K562 (cell line): ENCODE data around the gene FAM50A. TPM values are rescaled to one million over a fixed set of nuclear protein-coding genes. Genes with fewer than 3 reads are reported as not detected.

Experiments used
- BDP1 ChIP-seq: IDR thresholded peaks from 3 replicates; pipeline ENCODE4 v1.6.1; 2011; ENCODE audit not compliant: insufficient read length, insufficient read depth
- CHCHD3 ChIP-seq: fragments of 250-450 bp; sonication (Bioruptor Pico); IDR thresholded peaks from 2 replicates; pipeline ENCODE4 v2.1.2; 2022; ENCODE audit warnings: mild to moderate bottlenecking
- DIDO1 ChIP-seq: fragments of 450-650 bp; IDR thresholded peaks from 2 replicates; pipeline ENCODE4 v1.6.1; 2016; ENCODE audit warnings: low read depth, missing biosample characterization, missing genetic modification characterization
- ID3 ChIP-seq, 2 experiments: fragments of 250-450 bp in 1 of 2; fragments of 450-650 bp in 1 of 2; sonication (Bioruptor Pico) in 1 of 2; IDR thresholded peaks; 2 replicates each; pipeline versions ENCODE4 v1.6.1 to v1.8.0; 2016 to 2021; ENCODE audit warnings: mild to moderate bottlenecking in 2 of 2, moderate library complexity in 2 of 2, missing compliant biosample characterization in 1 of 2, missing genetic modification characterization in 1 of 2
- KAT2B ChIP-seq: IDR thresholded peaks from one replicate; pipeline ENCODE4 v1.6.1; 2012; ENCODE audit warnings: low read depth, mild to moderate bottlenecking, control low read depth, inconsistent platforms, low read length, moderate library complexity
- MTF1 ChIP-seq: fragments of 250-450 bp; sonication (Bioruptor Pico); IDR thresholded peaks from 2 replicates; pipeline ENCODE4 v1.9.0; 2021; ENCODE audit warnings: moderate library complexity, mild to moderate bottlenecking, inconsistent platforms, borderline replicate concordance
- NBN ChIP-seq: fragments of 450-650 bp; IDR thresholded peaks from 2 replicates; pipeline ENCODE4 v1.6.1; 2016; ENCODE audit warnings: low read depth, mild to moderate bottlenecking
- POLR2G ChIP-seq: fragments of 200-400 bp; formaldehyde crosslinking; IDR thresholded peaks from 2 replicates; pipeline ENCODE4 v1.6.1; 2017; ENCODE audit warnings: low read depth, mild to moderate bottlenecking, antibody characterized with exemption, low read length, moderate library complexity
- POLR2H ChIP-seq: IDR thresholded peaks from 2 replicates; pipeline ENCODE4 v1.6.1; 2016; ENCODE audit warnings: missing genetic modification characterization, low read depth, mild to moderate bottlenecking, control low read depth, missing compliant biosample characterization, moderate library complexity
- RBM17 ChIP-seq: fragments of 200-400 bp; formaldehyde crosslinking; IDR thresholded peaks from 2 replicates; pipeline ENCODE4 v1.6.1; 2017; ENCODE audit warnings: low read depth, mild to moderate bottlenecking, low read length, borderline replicate concordance
- SMAD4 ChIP-seq: fragments of 250-450 bp; sonication (Bioruptor Pico); conservative IDR thresholded peaks from 2 replicates; pipeline ENCODE4 v1.8.0; 2021; ENCODE audit warnings: inconsistent platforms, mild to moderate bottlenecking, moderate library complexity
- SMARCE1 ChIP-seq: fragments of 450-650 bp; IDR thresholded peaks from 2 replicates; pipeline ENCODE4 v1.7.1; 2016; ENCODE audit warnings: mild to moderate bottlenecking
- SOX6 ChIP-seq: fragments of 450-650 bp; IDR thresholded peaks from 2 replicates; pipeline ENCODE4 v1.6.1; 2014; ENCODE audit warnings: mild to moderate bottlenecking
- SRSF7 ChIP-seq: fragments of 200-400 bp; formaldehyde crosslinking; optimal IDR thresholded peaks from 2 replicates; pipeline ENCODE3; 2017; ENCODE audit warnings: mild to moderate bottlenecking, low read depth, low read length
- SUPT5H ChIP-seq: fragments of 450-650 bp; IDR thresholded peaks from 2 replicates; pipeline ENCODE4 v1.6.1; 2016
- ZNF12 ChIP-seq: sonication (generic); formaldehyde crosslinking; IDR thresholded peaks from 2 replicates; pipeline ENCODE4 v1.4.0; 2020; ENCODE audit warnings: mild to moderate bottlenecking, missing genetic modification reagents
- ZNF184 ChIP-seq: sonication (generic); formaldehyde crosslinking; IDR thresholded peaks from 2 replicates; pipeline ENCODE4 v1.5.0; 2020; ENCODE audit warnings: missing genetic modification reagents
- ZNF699 ChIP-seq: fragments of 250-450 bp; sonication (Bioruptor Pico); IDR thresholded peaks from 2 replicates; pipeline ENCODE4 v1.8.0; 2021; ENCODE audit warnings: mild to moderate bottlenecking, moderate library complexity; ENCODE audit not compliant: insufficient replicate concordance
- ZNF77 ChIP-seq: fragments of 250-450 bp; sonication (Bioruptor Pico); IDR thresholded peaks from 2 replicates; pipeline ENCODE4 v1.5.0; 2020
- polyA plus RNA-seq, 8 experiments: library from polyadenylated mRNA; depleted of rRNA in 4 of 8; stranded (reverse) in 5 of 8; unstranded in 3 of 8; fragments of >200 nt; fragmentation: Nextera tagmentation in 2 of 8; fragmentation: Illumina TruSeq in 1 of 8; extraction: Ambion mirVana in 2 of 8; extraction: Trizol in 1 of 8; gene quantifications; 2 replicates each; pipeline versions ENCODE4 v1.2.1 to v1.2.3, GENCODE V29; 2011 to 2014; ENCODE audit warnings: inconsistent platforms in 1 of 8, missing spikeins in 1 of 8
- total RNA-seq, 7 experiments: library from RNA; depleted of rRNA in 6 of 7; stranded (reverse); fragments of >200 nt in 6 of 7; fragmentation: Illumina TruSeq in 2 of 7; extraction: Trizol in 2 of 7; gene quantifications; 2 replicates each; pipeline versions ENCODE4 v1.2.1 to v1.2.3, GENCODE V29; 2011 to 2021; ENCODE audit warnings: low replicate concordance in 1 of 7
- TF ChIP-seq, protein P1 (sequence below), 2 experiments: fragments of 450-650 bp; IDR thresholded peaks; 2 replicates each; pipeline ENCODE4 v1.6.1; 2016; ENCODE audit warnings: mild to moderate bottlenecking in 2 of 2, borderline replicate concordance in 1 of 2, low read depth in 1 of 2, moderate library complexity in 1 of 2

FAM50A gene
- total and polyA plus RNA-seq, 9 of the 15 experiments (the other 6 are each of a cell fraction or from before 2014, with no cell fraction given), result 4.4 to 114 (median 67.3) TPM

DNA sequence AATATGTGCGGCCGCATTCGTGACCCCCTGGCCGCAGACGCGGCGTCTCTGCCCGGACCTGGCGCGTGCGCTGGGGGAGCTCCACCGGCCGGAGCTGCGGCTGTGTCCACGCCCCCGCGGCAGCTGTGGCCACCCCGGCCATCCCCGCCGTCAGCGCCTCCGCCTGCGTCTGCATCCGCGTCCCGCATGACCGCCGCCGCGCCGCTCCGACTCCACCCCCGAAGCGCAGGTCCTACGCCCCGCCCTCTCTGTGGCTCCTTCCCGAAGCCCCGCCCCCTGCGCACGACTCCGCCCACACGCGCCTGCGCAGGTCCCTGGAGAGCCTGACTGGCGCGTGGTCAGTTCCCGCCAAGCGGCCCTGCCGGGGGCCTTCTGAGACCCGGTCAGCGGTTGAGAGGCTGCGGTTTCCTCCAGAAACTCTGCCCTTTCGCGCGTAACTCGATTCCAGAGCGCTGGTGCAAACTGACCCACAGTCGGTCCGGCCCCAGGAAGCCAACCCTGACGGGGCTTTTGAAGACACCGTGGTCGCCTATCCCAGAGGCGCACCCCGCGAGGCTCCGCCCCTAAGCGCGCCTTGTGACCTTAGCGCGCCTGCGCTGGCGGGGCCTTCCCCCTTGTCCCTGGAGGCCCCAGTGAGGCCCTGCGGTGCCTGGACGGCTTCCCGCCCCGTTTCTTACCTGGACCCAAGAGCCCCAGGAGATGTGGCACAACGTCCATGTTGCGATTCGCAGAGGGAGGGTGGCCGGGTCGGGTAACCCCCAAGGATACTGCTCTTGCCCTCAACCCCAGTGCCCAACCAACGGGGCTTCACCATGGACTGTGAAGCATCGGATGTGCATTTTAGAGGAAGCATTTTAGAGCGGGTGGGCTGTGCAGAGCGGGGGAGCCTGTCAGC is 35.0 kb downstream of the FAM50A start, which contains the start of gene LAGE3 (continued):
- TF ChIP-seq, protein P1, sequence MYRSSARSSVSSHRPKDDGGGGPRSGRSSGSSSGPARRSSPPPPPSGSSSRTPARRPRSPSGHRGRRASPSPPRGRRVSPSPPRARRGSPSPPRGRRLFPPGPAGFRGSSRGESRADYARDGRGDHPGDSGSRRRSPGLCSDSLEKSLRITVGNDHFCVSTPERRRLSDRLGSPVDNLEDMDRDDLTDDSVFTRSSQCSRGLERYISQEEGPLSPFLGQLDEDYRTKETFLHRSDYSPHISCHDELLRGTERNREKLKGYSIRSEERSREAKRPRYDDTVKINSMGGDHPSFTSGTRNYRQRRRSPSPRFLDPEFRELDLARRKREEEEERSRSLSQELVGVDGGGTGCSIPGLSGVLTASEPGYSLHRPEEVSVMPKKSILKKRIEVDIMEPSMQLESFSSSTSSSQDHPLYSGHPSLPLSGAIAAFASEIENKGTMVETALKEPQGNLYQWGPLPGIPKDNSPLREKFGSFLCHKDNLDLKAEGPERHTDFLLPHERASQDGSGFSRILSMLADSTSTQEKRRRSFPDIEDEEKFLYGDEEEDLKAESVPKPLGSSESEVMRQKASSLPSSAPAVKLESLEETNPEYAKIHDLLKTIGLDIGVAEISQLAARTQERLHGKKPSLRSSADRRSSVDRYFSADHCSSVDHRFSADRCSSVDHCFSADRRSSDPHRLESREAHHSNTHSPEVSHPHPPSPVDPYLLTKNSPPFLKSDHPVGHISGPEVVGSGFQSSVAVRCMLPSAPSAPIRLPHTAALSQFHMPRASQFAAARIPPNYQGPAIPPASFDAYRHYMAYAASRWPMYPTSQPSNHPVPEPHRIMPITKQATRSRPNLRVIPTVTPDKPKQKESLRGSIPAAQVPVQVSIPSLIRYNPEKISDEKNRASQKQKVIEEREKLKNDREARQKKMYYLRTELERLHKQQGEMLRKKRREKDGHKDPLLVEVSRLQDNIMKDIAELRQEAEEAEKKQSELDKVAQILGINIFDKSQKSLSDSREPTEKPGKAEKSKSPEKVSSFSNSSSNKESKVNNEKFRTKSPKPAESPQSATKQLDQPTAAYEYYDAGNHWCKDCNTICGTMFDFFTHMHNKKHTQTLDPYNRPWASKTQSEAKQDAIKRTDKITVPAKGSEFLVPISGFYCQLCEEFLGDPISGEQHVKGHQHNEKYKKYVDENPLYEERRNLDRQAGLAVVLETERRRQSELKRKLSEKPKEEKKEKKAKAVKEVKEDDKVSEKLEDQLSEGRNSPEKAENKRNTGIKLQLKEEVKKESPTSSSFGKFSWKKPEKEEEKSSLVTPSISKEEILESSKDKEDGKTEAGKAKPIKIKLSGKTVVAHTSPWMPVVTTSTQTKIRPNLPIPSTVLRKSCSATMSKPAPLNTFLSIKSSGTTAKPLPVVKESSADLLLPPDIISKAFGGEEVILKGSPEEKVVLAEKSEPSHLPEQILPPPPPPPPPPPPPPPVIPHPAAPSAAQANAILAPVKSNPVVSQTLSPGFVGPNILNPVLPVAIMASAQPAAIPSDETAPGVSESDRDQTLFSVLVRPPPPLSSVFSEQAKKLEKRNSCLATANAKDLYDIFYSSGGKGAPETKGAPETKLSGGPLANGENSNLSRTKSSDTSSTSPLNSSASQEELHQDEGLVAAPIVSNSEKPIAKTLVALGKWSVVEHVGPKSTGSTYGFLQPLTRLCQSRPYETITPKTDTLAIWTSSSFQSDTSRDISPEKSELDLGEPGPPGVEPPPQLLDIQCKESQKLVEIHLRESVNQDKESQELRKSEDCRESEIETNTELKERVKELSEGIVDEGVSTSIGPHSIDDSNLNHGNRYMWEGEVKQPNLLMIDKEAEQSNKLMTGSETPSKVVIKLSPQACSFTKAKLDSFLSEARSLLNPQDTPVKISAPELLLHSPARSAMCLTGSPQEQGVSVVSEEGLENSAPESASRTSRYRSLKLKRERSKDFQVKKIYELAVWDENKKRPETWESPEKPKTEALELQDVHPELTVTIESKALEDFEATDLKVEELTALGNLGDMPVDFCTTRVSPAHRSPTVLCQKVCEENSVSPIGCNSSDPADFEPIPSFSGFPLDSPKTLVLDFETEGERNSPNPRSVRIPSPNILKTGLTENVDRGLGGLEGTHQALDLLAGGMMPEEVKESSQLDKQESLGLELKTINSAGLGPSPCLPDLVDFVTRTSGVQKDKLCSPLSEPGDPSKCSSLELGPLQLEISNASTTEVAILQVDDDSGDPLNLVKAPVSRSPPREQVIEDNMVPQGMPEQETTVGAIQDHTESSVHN (IDR thresholded peaks at IDR 0.05; ENCODE audit: borderline replicate concordance in 1 of 2, low read depth in 1 of 2), result no peak
- TF ChIP-seq ZNF699 (CRISPR knock-in tag) (no peak), ZNF12 (CRISPR knock-in tag) (no peak), KAT2B (no peak), ID3 (CRISPR knock-in tag; IDR thresholded peaks at IDR 0.05) (no peak), ID3 (tag; IDR thresholded peaks at IDR 0.05) (0 out of 2 replicates have a peak, but pooled peaks have one; percentile 34), RBM17 (no peak), SMAD4 (CRISPR knock-in tag) (peak; percentile 57), DIDO1 (no peak), POLR2G (peak; percentile 93), SOX6 (no peak), ZNF77 (CRISPR knock-in tag) (no peak), POLR2H (tag) (peak; percentile 67), BDP1 (no peak), SMARCE1 (no peak), ZNF184 (no peak), SRSF7 (no peak), CHCHD3 (CRISPR knock-in tag) (no peak), MTF1 (no peak), SUPT5H (peak; percentile 74), NBN (peak; percentile 47; the same call in 1 of the 2 replicates)
